ENCODE measurements around the gene VAMP4.

DNA sequence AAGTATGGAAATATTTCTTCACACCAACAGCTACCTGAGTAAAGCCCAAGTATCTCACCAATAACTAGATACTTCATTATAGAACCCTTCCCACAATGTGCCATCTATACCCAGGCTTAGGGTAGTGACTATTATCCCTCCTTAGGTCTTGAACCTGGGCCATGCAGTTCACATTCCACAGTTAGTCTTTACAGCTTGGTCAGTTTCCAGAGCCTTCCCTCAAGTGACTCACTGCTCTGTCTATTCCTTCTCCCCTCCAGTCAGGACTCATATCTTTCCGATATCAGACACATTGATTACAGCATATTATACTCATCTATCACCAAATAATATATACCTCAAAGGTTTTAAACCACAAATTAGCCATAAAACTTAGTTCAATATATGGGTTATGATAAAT, 23.6 kb downstream of the VAMP4 start:
- TF ChIP-seq TARDBP (IDR thresholded peaks at IDR 0.05) (no peak), FOXA1 (IDR thresholded peaks at IDR 0.05) (no peak), L3MBTL2 (conservative IDR thresholded peaks at IDR 0.05) (no peak), SUZ12 (IDR thresholded peaks at IDR 0.05) (no peak), SP1 (IDR thresholded peaks at IDR 0.05) (no peak), ELF4 (IDR thresholded peaks at IDR 0.05) (no peak), CTBP1 (IDR thresholded peaks at IDR 0.05; ENCODE audit: borderline replicate concordance) (no peak), FOXK2 (IDR thresholded peaks at IDR 0.05) (no peak), ARNT (IDR thresholded peaks at IDR 0.05) (no peak), HDGF (IDR thresholded peaks at IDR 0.05; ENCODE audit: borderline replicate concordance) (no peak), BHLHE40 (IDR thresholded peaks at IDR 0.05; ENCODE audit: borderline replicate concordance) (no peak)
- TF ChIP-seq, protein P1, sequence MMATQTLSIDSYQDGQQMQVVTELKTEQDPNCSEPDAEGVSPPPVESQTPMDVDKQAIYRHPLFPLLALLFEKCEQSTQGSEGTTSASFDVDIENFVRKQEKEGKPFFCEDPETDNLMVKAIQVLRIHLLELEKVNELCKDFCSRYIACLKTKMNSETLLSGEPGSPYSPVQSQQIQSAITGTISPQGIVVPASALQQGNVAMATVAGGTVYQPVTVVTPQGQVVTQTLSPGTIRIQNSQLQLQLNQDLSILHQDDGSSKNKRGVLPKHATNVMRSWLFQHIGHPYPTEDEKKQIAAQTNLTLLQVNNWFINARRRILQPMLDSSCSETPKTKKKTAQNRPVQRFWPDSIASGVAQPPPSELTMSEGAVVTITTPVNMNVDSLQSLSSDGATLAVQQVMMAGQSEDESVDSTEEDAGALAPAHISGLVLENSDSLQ (IDR thresholded peaks at IDR 0.05), result no peak
